H1 (cell line): Measurements from ENCODE around the gene SIK2. TPM values are rescaled to one million over a fixed set of nuclear protein-coding genes. Genes with fewer than 3 reads are reported as not detected.

Experiments
- CTCF ChIA-PET: fragments of 300-600 bp; sonication (Branson Sonifier 250); formaldehyde crosslinking; loops from one replicate; lab custom pipeline; 2021; ENCODE audit not compliant: partially characterized antibody; lab: Charles Lee
- POLR2A ChIA-PET: fragments of 300-600 bp; sonication (Branson Sonifier 250); formaldehyde crosslinking; loops from one replicate; lab custom pipeline; 2021; ENCODE audit warnings: inconsistent platforms; ENCODE audit not compliant: partially characterized antibody; lab: Charles Lee
- DNase-seq, 2 experiments: peaks; one replicate each; pipeline versions ENCODE4 v3.0.0 to v3.0.0-alpha.2; 2010 to 2022; ENCODE audit warnings: low spot score in 2 of 2, low read depth in 1 of 2, mixed read lengths in 1 of 2
- FAIRE-seq: peaks from 2 replicates; lab custom pipeline; 2011; peaks lifted over from hg19 to GRCh38; lab: Jason Lieb, UNC
- H2AFZ ChIP-seq: 2 replicates; pipeline ENCODE4 v1.8.1; 2012; ENCODE audit warnings: low read length, inconsistent platforms
- H2AK5ac ChIP-seq: 2 replicates; pipeline ENCODE4 v1.6.1; 2013; ENCODE audit warnings: low read depth, low read length
- H2BK120ac ChIP-seq: replicated peaks from 2 replicates; pipeline ENCODE3; 2013; ENCODE audit warnings: low read depth, low read length, inconsistent platforms
- H2BK12ac ChIP-seq: 2 replicates; pipeline ENCODE4 v1.6.1; 2013; ENCODE audit warnings: low read depth, low read length
- H2BK15ac ChIP-seq: 2 replicates; pipeline ENCODE4 v1.6.1; 2013; ENCODE audit warnings: low read length
- H2BK20ac ChIP-seq: 2 replicates; pipeline ENCODE4 v1.6.1; 2013; ENCODE audit warnings: low read length
- H2BK5ac ChIP-seq: 2 replicates; pipeline ENCODE4 v1.6.1; 2013; ENCODE audit warnings: low read depth, low read length
- H3K14ac ChIP-seq: 2 replicates; pipeline ENCODE4 v1.6.1; 2013; ENCODE audit warnings: inconsistent platforms; ENCODE audit not compliant: insufficient read length
- H3K18ac ChIP-seq: 2 replicates; pipeline ENCODE4 v1.6.1; 2013; ENCODE audit warnings: low read length; ENCODE audit errors: extremely low read depth
- H3K23ac ChIP-seq: 2 replicates; pipeline ENCODE4 v1.6.1; 2013; ENCODE audit warnings: inconsistent platforms; ENCODE audit not compliant: insufficient read length
- H3K23me2 ChIP-seq: 2 replicates; pipeline ENCODE4 v1.6.1; 2013; ENCODE audit warnings: low read depth, low read length
- H3K27ac ChIP-seq: 2 replicates; pipeline ENCODE4 v1.6.1; 2011; ENCODE audit warnings: low read depth, low read length, inconsistent platforms
- H3K27me3 ChIP-seq, 4 experiments: replicated peaks in 1 of 4; 1 replicate in 1 of 4; 2 replicates in 3 of 4; pipeline versions ENCODE4 v1.6.1 to v1.8.1; 2011 to 2013; ENCODE audit warnings: low read length in 3 of 4, mild to moderate bottlenecking in 3 of 4, inconsistent platforms in 2 of 4, mixed read lengths in 2 of 4, moderate library complexity in 1 of 4; ENCODE audit not compliant: control insufficient read depth in 3 of 4, insufficient read depth in 3 of 4; ENCODE audit errors: extremely low read depth in 1 of 4
- H3K36me3 ChIP-seq, 4 experiments: 2 replicates each; pipeline versions ENCODE4 v1.6.1 to v1.8.1; 2011 to 2013; ENCODE audit warnings: mild to moderate bottlenecking in 4 of 4, low read length in 3 of 4, moderate library complexity in 2 of 4, control low read depth in 1 of 4, inconsistent platforms in 1 of 4; ENCODE audit not compliant: insufficient read depth in 4 of 4, control insufficient read depth in 2 of 4
- H3K4ac ChIP-seq: replicated peaks from 2 replicates; pipeline ENCODE3; 2013; ENCODE audit warnings: low read length, low read depth, mixed read lengths, inconsistent platforms; ENCODE audit not compliant: insufficient read length
- H3K4me1 ChIP-seq, 4 experiments: replicated peaks in 1 of 4; 1 replicate in 1 of 4; 2 replicates in 3 of 4; pipeline versions ENCODE4 v1.6.1 to v1.8.1; 2011 to 2013; ENCODE audit warnings: low read length in 3 of 4, inconsistent platforms in 2 of 4, mixed read lengths in 1 of 4; ENCODE audit not compliant: insufficient read depth in 4 of 4, control insufficient read depth in 3 of 4
- H3K4me2 ChIP-seq, 2 experiments: 2 replicates each; pipeline versions ENCODE4 v1.6.1 to v1.8.1; 2011 to 2013; ENCODE audit warnings: low read depth in 2 of 2, low read length in 2 of 2, control low read depth in 1 of 2, inconsistent platforms in 1 of 2, mild to moderate bottlenecking in 1 of 2; ENCODE audit not compliant: insufficient read depth in 1 of 2
- H3K4me3 ChIP-seq, 4 experiments: fragments of 200-600, 300-600 bp in 1 of 4; sonication (generic), shearing (Covaris generic), sonication (Bioruptor Twin) in 1 of 4; 2 replicates each; pipeline versions ENCODE4 v1.5.1 to v1.8.1; 2011 to 2016; ENCODE audit warnings: low read length in 4 of 4, low read depth in 3 of 4, control low read depth in 2 of 4, inconsistent platforms in 2 of 4, mild to moderate bottlenecking in 2 of 4, mixed read lengths in 1 of 4, moderate library complexity in 1 of 4; ENCODE audit not compliant: insufficient read depth in 2 of 4; ENCODE audit errors: extremely low read depth in 1 of 4
- H3K56ac ChIP-seq: replicated peaks from 2 replicates; pipeline ENCODE3; 2013; ENCODE audit warnings: low read depth, mild to moderate bottlenecking, mixed read lengths, low read length, inconsistent platforms; ENCODE audit not compliant: insufficient read length
- H3K79me1 ChIP-seq: 2 replicates; pipeline ENCODE4 v1.6.1; 2013; ENCODE audit warnings: low read depth, low read length, control low read depth
- H3K79me2 ChIP-seq, 2 experiments: 2 replicates each; pipeline versions ENCODE4 v1.6.1 to v1.8.1; 2012 to 2013; ENCODE audit warnings: low read length in 2 of 2, mild to moderate bottlenecking in 2 of 2, inconsistent platforms in 1 of 2; ENCODE audit not compliant: insufficient read depth in 2 of 2, control insufficient read depth in 1 of 2
- H3K9ac ChIP-seq, 4 experiments: replicated peaks in 1 of 4; 1 replicate in 1 of 4; 2 replicates in 3 of 4; pipeline versions ENCODE4 v1.6.1 to v1.8.1; 2011 to 2013; ENCODE audit warnings: low read depth in 3 of 4, low read length in 3 of 4, control low read depth in 2 of 4, mild to moderate bottlenecking in 2 of 4, moderate library complexity in 2 of 4, inconsistent platforms in 1 of 4; ENCODE audit errors: extremely low read depth in 1 of 4
- H3K9me3 ChIP-seq, 2 experiments: 2 replicates each; pipeline versions ENCODE4 v1.6.1 to v1.8.1; 2012 to 2013; ENCODE audit warnings: mild to moderate bottlenecking in 2 of 2, moderate library complexity in 2 of 2, control low read depth in 1 of 2, inconsistent platforms in 1 of 2, low read depth in 1 of 2, low read length in 1 of 2, mixed read lengths in 1 of 2; ENCODE audit not compliant: insufficient read depth in 2 of 2
- H4K20me1 ChIP-seq, 2 experiments: replicated peaks in 1 of 2; 2 replicates each; pipeline versions ENCODE3 to v1.8.1; 2011 to 2013; ENCODE audit warnings: inconsistent platforms in 2 of 2, low read length in 2 of 2, mild to moderate bottlenecking in 1 of 2; ENCODE audit not compliant: insufficient read depth in 2 of 2, control insufficient read depth in 1 of 2
- H4K5ac ChIP-seq: 2 replicates; pipeline ENCODE4 v1.6.1; 2013; ENCODE audit warnings: low read length, low read depth, mixed read lengths, inconsistent platforms; ENCODE audit not compliant: insufficient read length
- H4K8ac ChIP-seq: 2 replicates; pipeline ENCODE4 v1.8.0; 2013; ENCODE audit warnings: mild to moderate bottlenecking, moderate library complexity, low read length, inconsistent platforms; ENCODE audit not compliant: insufficient read depth; ENCODE audit errors: extremely low read depth
- H4K91ac ChIP-seq: replicated peaks from 2 replicates; pipeline ENCODE3; 2013; ENCODE audit warnings: low read length, mixed read lengths, inconsistent platforms; ENCODE audit not compliant: insufficient read length
- BRCA1 ChIP-seq: IDR thresholded peaks from 2 replicates; pipeline ENCODE4 v1.6.1; 2012; ENCODE audit warnings: low read depth, low read length, improper control_type of control experiment
- CTCF ChIP-seq, 3 experiments: IDR thresholded peaks; 1 replicate in 2 of 3; 2 replicates in 1 of 3; pipeline versions ENCODE4 v1.5.1 to v1.6.1; 2011; ENCODE audit warnings: low read length in 3 of 3, mild to moderate bottlenecking in 3 of 3, inconsistent platforms in 2 of 3, low read depth in 1 of 3, moderate library complexity in 1 of 3; ENCODE audit not compliant: insufficient read depth in 1 of 3; ENCODE audit errors: control extremely low read depth in 1 of 3
- FOSL1 ChIP-seq: IDR thresholded peaks from 2 replicates; pipeline ENCODE4 v1.6.1; 2011; ENCODE audit warnings: mild to moderate bottlenecking, low read depth, low read length, moderate library complexity; ENCODE audit not compliant: insufficient read depth
- KDM4A ChIP-seq: IDR thresholded peaks from one replicate; pipeline ENCODE4 v1.7.1; 2012; ENCODE audit warnings: low read depth, mild to moderate bottlenecking, moderate library complexity, low read length, inconsistent platforms; ENCODE audit not compliant: severe bottlenecking
- PHF8 ChIP-seq: fragments of 200-600 bp; sonication (generic); conservative IDR thresholded peaks from 2 replicates; pipeline ENCODE4 v1.7.1; 2012; ENCODE audit warnings: low read depth, mild to moderate bottlenecking, inconsistent platforms, low read length, moderate library complexity
- POLR2A ChIP-seq, 2 experiments: IDR thresholded peaks; 1 replicate in 1 of 2; 2 replicates in 1 of 2; pipeline ENCODE4 v1.6.1; 2011; ENCODE audit warnings: low read depth in 2 of 2, low read length in 2 of 2, mild to moderate bottlenecking in 2 of 2; ENCODE audit errors: control extremely low read depth in 1 of 2
- RFX5 ChIP-seq: IDR thresholded peaks from 2 replicates; pipeline ENCODE4 v1.6.1; 2011; ENCODE audit warnings: low read depth, low read length, improper control_type of control experiment, borderline replicate concordance
- RNF2 ChIP-seq: fragments of 200-900, 300-1000 bp; sonication (generic); IDR thresholded peaks from 2 replicates; pipeline ENCODE4 v1.7.1; 2016; ENCODE audit warnings: borderline replicate concordance, low read depth, mild to moderate bottlenecking, antibody characterized with exemption, low read length; ENCODE audit not compliant: poor library complexity, severe bottlenecking; ENCODE audit errors: missing control alignments
- SP2 ChIP-seq: IDR thresholded peaks from 2 replicates; pipeline ENCODE4 v1.6.1; 2012; ENCODE audit warnings: mild to moderate bottlenecking, low read length, inconsistent platforms
- YY1 ChIP-seq: IDR thresholded peaks from 2 replicates; pipeline ENCODE4 v1.6.1; 2011; ENCODE audit warnings: low read depth, mild to moderate bottlenecking, low read length
- WGBS, 2 experiments: shearing (Covaris generic) in 1 of 2; methylation state at CpG; one replicate each; pipeline versions ENCODE4 v1.1.6 to v1.1.7; 2013 to 2015; ENCODE audit warnings: low lambda C conversion rate in 2 of 2, mixed read lengths in 2 of 2, inconsistent platforms in 1 of 2, low coverage in 1 of 2, missing lambda C conversion rate in 1 of 2; ENCODE audit not compliant: insufficient replicate concordance in 2 of 2, insufficient coverage in 1 of 2, insufficient read length in 1 of 2; ENCODE audit errors: extremely low coverage in 1 of 2, missing lambda C conversion rate in 1 of 2; 5-methylcytosine and 5-hydroxymethylcytosine counted together
- polyA plus RNA-seq, 7 experiments: library from polyadenylated mRNA; depleted of rRNA in 3 of 7; stranded (reverse) in 5 of 7; unstranded in 2 of 7; fragments of >200 nt in 5 of 7; fragments of 200-250 nt in 2 of 7; gene quantifications; 1 replicate in 5 of 7; 2 replicates in 1 of 7; 4 replicates in 1 of 7; pipeline versions ENCODE4 v1.2.1 to v1.2.3, GENCODE V29; 2011 to 2013; ENCODE audit warnings: missing spikeins in 2 of 7, mixed read lengths in 2 of 7
- total RNA-seq: library from RNA; stranded (reverse); fragmentation: NEBNext Ultra II Directional; extraction: Animal tissue kit (Norgen Biotek cat#: 25700); gene quantifications from 2 replicates; pipeline ENCODE4 v1.2.1, GENCODE V29; 2021

The SIK2 gene
- total and polyA plus RNA-seq, 2 of the 8 experiments (the other 6 are each of a cell fraction or from before 2014, with no cell fraction given), result 8.8 to 11.2 TPM

- peaks cover 6% of the 10 kb centered on the region for H3K23me2 ChIP-seq
- no peak overlapping the region for H4K91ac ChIP-seq
- peaks cover 0 to 10% (median 5%) of the 10 kb centered on the region in 4 experiments; a peak in 3 of 7 replicates for H3K4me1 ChIP-seq
- H2AFZ ChIP-seq, result no peak overlapping the region
- H3K79me2 ChIP-seq, result no peaks in the 10 kb centered on the region
- DNase-seq, result no peak
- no peak overlapping the region for H3K4me3 ChIP-seq
- no peak overlapping the region for H3K23ac ChIP-seq
- no peak overlapping the region for H3K9ac ChIP-seq
- no peaks in the 10 kb centered on the region for H3K27me3 ChIP-seq
- H3K27ac ChIP-seq, result no peak overlapping the region
- H4K8ac ChIP-seq, result no peak overlapping the region
- FAIRE-seq, result no peak
- 92% methylated on average over 4 of the region's 4 CpGs; no CpG with 5 or more reads in 1 of the 2 experiments for WGBS, 2 experiments
- no peaks in the 10 kb centered on the region for H3K9me3 ChIP-seq
- H2BK120ac ChIP-seq, result peak overlapping the region; percentile 29
- H4K5ac ChIP-seq, result no peak overlapping the region
- peak overlapping the region; percentile 38; the same call in 1 of the 2 replicates for H2BK20ac ChIP-seq
- H3K18ac ChIP-seq, result no peak overlapping the region
- H3K36me3 ChIP-seq, result no peaks in the 10 kb centered on the region; a peak in 1 of 8 replicates
- H3K14ac ChIP-seq, result no peak overlapping the region
- H3K4ac ChIP-seq, result no peak overlapping the region
- no peaks in the 10 kb centered on the region for H4K20me1 ChIP-seq
- H2BK5ac ChIP-seq, result no peak overlapping the region
- CTCF ChIA-PET, result interaction anchor here (1.1 to 1.7 kb wide), 5 partner anchors 10 to 205 kb away, joined by 3 to 8 read pairs (median 3); no protein-coding TSS in a partner anchor
- peak overlapping the region in 1 of 2 experiments; percentile 13; a peak in 1 of 4 replicates for H3K4me2 ChIP-seq
- no peak overlapping the region for H2BK15ac ChIP-seq
- H2BK12ac ChIP-seq, result peak overlapping the region; percentile 80; the same call in 1 of the 2 replicates
- no peak overlapping the region for H2AK5ac ChIP-seq
- H3K79me1 ChIP-seq, result no peaks in the 10 kb centered on the region
- no peak overlapping the region for H3K56ac ChIP-seq
- POLR2A ChIA-PET, result interaction anchor here (1.0 kb wide), 1 partner anchor 38 kb away, joined by 4 read pairs; no protein-coding TSS in a partner anchor
- TF ChIP-seq PHF8 (no peak), SP2 (no peak), KDM4A (no peak), RNF2 (no peak), YY1 (no peak), RFX5 (no peak), FOSL1 (no peak), POLR2A (IDR thresholded peaks at IDR 0.05; ENCODE audit: control extremely low read depth in 1 of 2, low read depth in 2 of 2, low read length in 2 of 2) (no peak), CTCF (IDR thresholded peaks at IDR 0.05; ENCODE audit: control extremely low read depth in 1 of 3, insufficient read depth in 1 of 3, low read depth in 1 of 3, low read length in 3 of 3) (no peak), BRCA1 (no peak)
These were observed 168.4 kb downstream of the SIK2 start for GRCh38 chr11:111770581-111771134.
